GM18505 (cell line): ENCODE results near the gene SMIM13.

Experiments used
- ATAC-seq: cut with Tn5 transposase; IDR thresholded peaks from one replicate; pipeline ENCODE4 v1.9.1; 2021; ENCODE audit not compliant: unreplicated experiment
- POLR2A ChIP-seq: IDR thresholded peaks from 4 replicates; pipeline ENCODE4 v1.6.1; 2011; ENCODE audit warnings: borderline replicate concordance; ENCODE audit not compliant: insufficient read depth, insufficient read length; ENCODE audit errors: extremely low read depth

The SMIM13 gene

DNA sequence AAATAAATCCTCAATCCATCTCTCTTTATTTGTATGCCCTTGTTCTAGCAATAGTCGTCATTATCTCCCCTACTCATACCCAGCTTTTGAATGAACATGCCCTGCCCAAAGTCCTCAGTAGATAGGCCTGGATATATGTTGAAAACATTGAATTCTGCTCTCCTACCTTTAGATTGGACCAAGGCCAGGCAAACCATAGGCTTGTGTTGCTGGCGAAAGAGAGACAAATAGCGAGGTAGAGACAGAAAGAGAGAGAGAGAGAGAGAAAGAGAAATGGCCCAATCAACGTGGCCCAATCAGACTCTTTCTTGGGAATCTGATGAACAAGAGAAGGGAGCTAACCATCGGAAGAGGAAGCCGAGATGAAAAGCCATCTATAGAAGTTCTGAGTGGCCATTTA lies 93.7 kb downstream of the SMIM13 start:
- TF ChIP-seq POLR2A: no peak
- ATAC-seq: no peak
